Inferior parietal cortex (tissue), 1 donor: ENCODE results near the gene SAMD14.

Source experiments
- DNase-seq: peaks from one replicate; pipeline ENCODE4 v3.0.0-alpha.2; 2016; ENCODE audit errors: extremely low spot score

SAMD14 gene

GRCh38 chr17:50097455-50097854 lies 32.5 kb downstream of the SAMD14 start:
- DNase-seq = no peak

GRCh38 chr17:50096758-50097157 lies 33.2 kb downstream of the SAMD14 start:
- no peak for DNase-seq

- no peak for DNase-seq
These were observed 33.9 kb downstream of the SAMD14 start for GRCh38 chr17:50096092-50096491.

GRCh38 chr17:50095626-50096037 lies 34.3 kb downstream of the SAMD14 start:
- no peak for DNase-seq

GRCh38 chr17:50094753-50095619 lies 35.0 kb downstream of the SAMD14 start, which contains the start of gene PDK2:
TSS of gene PDK2 (plus strand) at chr17:50095351. CDS start at chr17:50095436, 85 bp downstream.
- peak; percentile 96 for DNase-seq

GRCh38 chr17:50094243-50094752 lies 35.7 kb downstream of the SAMD14 start:
- peak; percentile 99 for DNase-seq

- no peak for DNase-seq
These were observed 36.2 kb downstream of the SAMD14 start for GRCh38 chr17:50093807-50094206.

- no peak for DNase-seq
These were observed 36.7 kb downstream of the SAMD14 start for GRCh38 chr17:50093246-50093645.

- DNase-seq = no peak
These were observed 38.1 kb downstream of the SAMD14 start for GRCh38 chr17:50091918-50092285.

GRCh38 chr17:50090971-50091917 lies 38.7 kb downstream of the SAMD14 start:
- DNase-seq = no peak

GRCh38 chr17:50090071-50090470 lies 39.9 kb downstream of the SAMD14 start:
- DNase-seq = no peak

- no peak for DNase-seq
These were observed 40.8 kb downstream of the SAMD14 start for GRCh38 chr17:50088952-50089825.

- DNase-seq = no peak
These were observed 42.0 kb downstream of the SAMD14 start for GRCh38 chr17:50087912-50088405.

- DNase-seq = no peak
These were observed 42.6 kb downstream of the SAMD14 start for GRCh38 chr17:50087246-50087911.

GRCh38 chr17:50081757-50082156 lies 48.2 kb downstream of the SAMD14 start:
- DNase-seq = no peak

- no peak for DNase-seq
These were observed 49.1 kb downstream of the SAMD14 start for GRCh38 chr17:50080827-50081226.

GRCh38 chr17:50080096-50080480 lies 49.9 kb downstream of the SAMD14 start:
- no peak for DNase-seq

- DNase-seq = no peak
These were observed 50.4 kb downstream of the SAMD14 start for GRCh38 chr17:50079334-50080095.

GRCh38 chr17:50078430-50078829 lies 51.5 kb downstream of the SAMD14 start:
- no peak for DNase-seq
